OCI-LY3 (cell line): ENCODE measurements around the gene IQCN.

Experiments
- H2AFZ ChIP-seq: fragments of 200-600, 300-600 bp; shearing (Covaris generic); 2 replicates; pipeline ENCODE4 v1.6.0; 2014; ENCODE audit warnings: antibody characterized with exemption, low read depth, low read length
- H3K27ac ChIP-seq: fragments of 200-600, 300-600 bp; sonication (generic); 2 replicates; pipeline ENCODE4 v1.5.1; 2014; ENCODE audit warnings: mild to moderate bottlenecking, low read length, moderate library complexity, mixed read lengths
- H3K27me3 ChIP-seq: fragments of 200-600, 300-600 bp; sonication (generic); 2 replicates; pipeline ENCODE4 v1.6.1; 2014; ENCODE audit warnings: low read depth, low read length, mixed read lengths
- H3K36me3 ChIP-seq: fragments of 200-600, 300-600 bp; sonication (generic); replicated peaks from 2 replicates; pipeline ENCODE3; 2014; ENCODE audit warnings: low read depth, low read length, mixed read lengths
- H3K4me1 ChIP-seq: fragments of 300-600, 200-600 bp; sonication (generic); 2 replicates; pipeline ENCODE4 v1.6.1; 2014; ENCODE audit warnings: low read length, mixed read lengths
- H3K4me2 ChIP-seq: fragments of 200-600, 300-600 bp; sonication (generic); 2 replicates; pipeline ENCODE4 v1.6.1; 2014; ENCODE audit warnings: low read length, mixed read lengths
- H3K4me3 ChIP-seq: fragments of 300-600, 200-600 bp; sonication (generic); 2 replicates; pipeline ENCODE4 v1.5.1; 2014; ENCODE audit warnings: antibody characterized with exemption, mild to moderate bottlenecking, low read length, moderate library complexity
- H3K79me2 ChIP-seq: fragments of 300-600, 200-600 bp; shearing (Covaris generic); 2 replicates; pipeline ENCODE4 v1.6.1; 2014; ENCODE audit warnings: mild to moderate bottlenecking, low read length, mixed read lengths
- H3K9ac ChIP-seq: fragments of 300-600, 200-600 bp; shearing (Covaris generic); 2 replicates; pipeline ENCODE4 v1.6.0; 2014; ENCODE audit warnings: mild to moderate bottlenecking, low read length, moderate library complexity
- H3K9me3 ChIP-seq: fragments of 200-600, 300-600 bp; shearing (Covaris generic); 2 replicates; pipeline ENCODE4 v1.6.1; 2014; ENCODE audit warnings: low read length, mixed read lengths; ENCODE audit not compliant: insufficient read depth
- H4K20me1 ChIP-seq: fragments of 200-600, 300-600 bp; sonication (generic); 2 replicates; pipeline ENCODE4 v1.6.1; 2016; ENCODE audit warnings: low read length, mixed read lengths; ENCODE audit not compliant: insufficient read depth
- CTCF ChIP-seq: fragments of 200-600, 300-600 bp; sonication (generic); IDR thresholded peaks from 2 replicates; pipeline ENCODE4 v1.5.1; 2014; ENCODE audit warnings: antibody characterized with exemption, low read length, low read depth
- EZH2phosphoT487 ChIP-seq: fragments of 200-600 bp; shearing (Covaris generic); IDR thresholded peaks from 2 replicates; pipeline ENCODE4 v1.6.1; 2018; ENCODE audit warnings: antibody characterized with exemption, mixed run types, low read depth

Gene IQCN

GRCh38 chr19:18227781-18228271 is 46.4 kb downstream of the IQCN start:
- Histone ChIP-seq H3K27me3 (peaks cover 9% of the 10 kb centered on the region; the same call in 1 of the 2 replicates), H3K9me3 (no peaks in the 10 kb centered on the region), H3K4me1 (no peaks in the 10 kb centered on the region), H3K36me3 (no peaks in the 10 kb centered on the region), H3K9ac (no peak overlapping the region), H3K79me2 (no peaks in the 10 kb centered on the region), H4K20me1 (no peaks in the 10 kb centered on the region), H3K4me2 (no peak overlapping the region), H2AFZ (no peak overlapping the region), H3K27ac (no peak overlapping the region), H3K4me3 (no peak overlapping the region)
- TF ChIP-seq EZH2phosphoT487 (no peak), CTCF (no peak)

- Histone ChIP-seq H3K9ac (no peak overlapping the region), H3K9me3 (no peaks in the 10 kb centered on the region), H3K27me3 (peaks cover 9% of the 10 kb centered on the region; the same call in 1 of the 2 replicates), H3K79me2 (no peaks in the 10 kb centered on the region), H3K36me3 (no peaks in the 10 kb centered on the region), H3K4me1 (no peaks in the 10 kb centered on the region), H3K27ac (no peak overlapping the region), H3K4me3 (no peak overlapping the region), H2AFZ (no peak overlapping the region), H4K20me1 (no peaks in the 10 kb centered on the region), H3K4me2 (no peak overlapping the region)
- TF ChIP-seq CTCF (no peak), EZH2phosphoT487 (no peak)
Measured at GRCh38 chr19:18226956-18227780, 47.1 kb downstream of the IQCN start.

- no peaks in the 10 kb centered on the region for H3K4me1 ChIP-seq
- peaks cover 6% of the 10 kb centered on the region; the same call in 1 of the 2 replicates for H3K27me3 ChIP-seq
- TF ChIP-seq EZH2phosphoT487: no peak
- no peak for TF ChIP-seq CTCF
- H3K79me2 ChIP-seq: no peaks in the 10 kb centered on the region
- H3K9ac ChIP-seq: no peak within 1 kb of the TSS
- no peak within 1 kb of the TSS for H3K4me2 ChIP-seq
- H4K20me1 ChIP-seq: no peaks in the 10 kb centered on the region
- no peaks in the 10 kb centered on the region for H3K9me3 ChIP-seq
- no peak within 1 kb of the TSS for H3K4me3 ChIP-seq
- no peak within 1 kb of the TSS for H3K27ac ChIP-seq
- no peak within 1 kb of the TSS for H2AFZ ChIP-seq
- H3K36me3 ChIP-seq: no peaks in the 10 kb centered on the region
Measured at GRCh38 chr19:18225702-18226468, 48.4 kb downstream of the IQCN start, which contains the start of gene PDE4C. Gene PDE4C (minus strand): TSS chr19:18226438. CDS start chr19:18226415, 23 bp downstream.

- Histone ChIP-seq H3K4me3 (no peak overlapping the region), H3K9me3 (no peaks in the 10 kb centered on the region), H2AFZ (no peak overlapping the region), H3K27ac (no peak overlapping the region), H3K36me3 (no peaks in the 10 kb centered on the region), H3K27me3 (peaks cover 5% of the 10 kb centered on the region; the same call in 1 of the 2 replicates), H3K4me2 (no peak overlapping the region), H3K79me2 (no peaks in the 10 kb centered on the region), H4K20me1 (no peaks in the 10 kb centered on the region), H3K4me1 (no peaks in the 10 kb centered on the region; the same call in 1 of the 2 replicates), H3K9ac (no peak overlapping the region)
- TF ChIP-seq EZH2phosphoT487: no peak
- TF ChIP-seq CTCF: no peak
Measured at GRCh38 chr19:18225355-18225701, 48.9 kb downstream of the IQCN start.
